GM04503 (cell line): Measurements from ENCODE around the gene ZNF557.

ENCODE experiments used
- DNase-seq: peaks from one replicate; pipeline ENCODE4 v3.0.0-alpha.2; 2012; ENCODE audit warnings: low read depth

ZNF557 gene

DNA sequence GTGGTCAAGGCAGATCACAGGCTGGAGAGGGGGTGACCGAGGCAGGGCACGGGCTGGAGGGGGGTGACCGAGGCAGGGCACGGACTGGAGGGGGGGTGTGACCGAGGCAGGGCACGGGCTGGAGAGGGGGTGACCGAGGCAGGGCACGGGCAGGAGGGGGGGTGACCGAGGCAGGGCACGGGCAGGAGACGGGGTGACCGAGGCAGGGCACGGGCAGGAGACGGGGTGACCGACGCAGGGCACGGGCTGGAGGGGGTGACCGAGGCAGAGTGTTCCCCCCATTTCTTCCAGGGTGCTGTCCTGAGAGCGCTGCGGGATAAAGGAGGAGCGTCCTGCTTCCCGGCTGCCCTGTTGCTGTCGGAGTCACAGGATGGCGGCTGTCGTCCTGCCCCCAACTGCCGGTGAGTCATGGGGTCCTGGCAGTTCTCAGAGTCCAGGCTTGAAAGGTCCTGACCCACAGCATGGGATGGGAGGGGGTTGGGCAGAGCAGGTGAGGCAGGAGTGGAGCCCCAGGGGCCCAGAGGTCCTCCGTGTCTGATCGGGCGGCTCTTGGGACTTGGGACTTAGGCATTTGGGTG, 5.3 kb downstream of the ZNF557 start:
- no peak for DNase-seq

DNA sequence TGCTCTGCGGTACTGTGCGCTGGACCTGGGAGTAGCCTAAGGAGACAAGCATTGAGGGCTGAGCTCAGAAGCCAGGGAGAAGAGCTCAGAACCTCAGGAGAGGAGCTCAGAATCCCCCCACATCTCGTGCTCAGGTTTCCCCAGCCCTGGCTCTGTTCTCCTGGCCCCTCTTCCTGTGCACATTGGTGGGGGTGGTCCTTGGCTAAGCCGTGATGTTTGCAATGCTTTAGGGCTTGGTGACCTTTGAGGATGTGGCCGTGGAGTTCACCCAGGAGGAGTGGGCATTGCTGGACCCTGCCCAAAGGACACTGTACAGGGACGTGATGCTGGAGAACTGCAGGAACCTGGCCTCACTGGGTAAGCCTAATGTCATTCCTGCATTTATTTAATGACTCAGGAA, 6.6 kb downstream of the ZNF557 start:
- DNase-seq, result no peak

DNA sequence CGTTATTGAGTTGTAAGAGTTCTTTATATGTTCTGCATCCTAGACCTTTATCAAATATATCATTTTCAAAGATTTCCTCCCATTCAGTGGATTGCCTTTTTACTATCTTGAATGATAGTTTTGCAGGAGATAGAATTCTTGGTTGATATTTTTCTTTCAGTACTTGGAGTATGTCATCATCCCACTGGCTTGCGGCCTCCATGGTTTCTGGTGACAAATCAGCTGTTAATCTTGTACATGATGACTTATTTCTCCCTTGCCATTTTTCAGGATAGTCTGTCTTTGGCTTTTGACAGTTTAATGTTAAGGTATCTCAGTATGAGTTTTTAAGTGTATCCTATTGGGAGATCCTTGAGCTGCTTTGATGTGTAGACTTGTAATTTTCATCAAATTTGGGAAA, 8.5 kb downstream of the ZNF557 start:
- no peak for DNase-seq

DNA sequence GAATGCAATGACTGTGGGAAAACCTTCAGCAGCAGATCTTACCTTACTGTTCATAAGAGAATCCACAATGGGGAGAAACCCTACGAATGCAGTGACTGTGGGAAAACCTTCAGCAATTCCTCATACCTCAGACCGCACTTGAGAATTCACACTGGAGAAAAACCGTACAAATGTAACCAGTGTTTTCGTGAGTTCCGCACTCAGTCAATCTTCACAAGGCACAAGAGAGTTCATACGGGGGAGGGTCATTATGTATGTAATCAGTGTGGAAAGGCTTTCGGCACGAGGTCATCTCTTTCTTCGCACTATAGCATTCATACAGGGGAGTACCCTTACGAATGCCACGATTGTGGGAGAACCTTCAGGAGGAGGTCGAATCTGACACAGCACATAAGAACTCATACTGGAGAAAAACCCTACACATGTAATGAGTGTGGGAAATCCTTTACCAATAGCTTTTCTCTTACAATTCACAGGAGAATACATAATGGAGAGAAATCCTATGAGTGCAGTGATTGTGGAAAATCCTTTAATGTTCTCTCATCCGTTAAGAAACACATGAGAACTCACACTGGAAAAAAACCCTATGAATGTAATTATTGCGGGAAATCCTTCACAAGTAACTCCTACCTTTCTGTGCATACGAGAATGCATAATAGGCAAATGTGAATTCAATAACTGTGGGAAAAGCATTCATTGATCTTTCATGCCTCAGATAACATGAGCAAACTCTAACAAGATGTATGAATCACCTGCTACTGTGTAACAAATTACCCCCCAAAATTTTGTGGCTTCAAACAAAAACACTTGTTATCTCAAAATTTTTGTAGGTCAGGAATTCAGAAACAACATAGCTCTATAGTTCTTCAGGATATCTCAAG, 13.8 kb downstream of the ZNF557 start:
- DNase-seq, result no peak

DNA sequence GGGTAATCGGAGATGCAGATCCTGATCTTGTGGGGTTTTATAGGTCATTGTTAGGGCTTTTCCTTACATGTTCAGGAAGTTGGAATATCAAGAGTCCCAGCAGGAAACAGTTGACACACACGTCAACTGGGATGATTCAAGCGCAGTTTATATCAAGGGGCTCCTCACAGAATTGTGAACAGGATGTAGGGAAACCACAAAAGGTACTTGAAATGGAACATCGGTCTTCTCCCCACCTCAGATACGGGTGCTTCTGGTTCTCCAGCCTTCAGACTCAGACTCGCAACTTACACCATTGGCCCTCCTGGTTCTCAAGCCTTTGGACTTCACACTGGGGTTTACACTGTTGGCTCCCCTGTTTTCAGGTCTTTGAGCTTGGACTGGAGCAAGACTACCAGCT, 19.5 kb downstream of the ZNF557 start:
- DNase-seq, result no peak

DNA sequence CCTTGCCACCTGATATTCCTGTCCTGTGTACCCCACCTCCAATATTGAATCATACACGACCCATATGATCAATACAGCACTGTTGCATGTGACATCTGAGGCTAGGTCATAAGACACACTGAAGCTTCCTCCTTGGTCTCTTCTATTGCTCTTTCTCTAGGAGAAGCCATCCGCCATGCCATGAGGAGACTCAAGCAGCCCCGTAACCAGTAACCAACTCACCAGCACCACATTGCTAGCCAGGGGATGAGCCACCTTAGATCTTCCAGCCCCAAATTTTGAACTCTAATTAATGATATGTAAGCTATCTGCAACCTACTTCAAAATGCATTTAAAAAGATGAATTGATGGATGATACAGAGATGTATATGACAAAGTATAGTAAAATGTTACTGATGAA, 28.6 kb downstream of the ZNF557 start:
- no peak for DNase-seq

DNA sequence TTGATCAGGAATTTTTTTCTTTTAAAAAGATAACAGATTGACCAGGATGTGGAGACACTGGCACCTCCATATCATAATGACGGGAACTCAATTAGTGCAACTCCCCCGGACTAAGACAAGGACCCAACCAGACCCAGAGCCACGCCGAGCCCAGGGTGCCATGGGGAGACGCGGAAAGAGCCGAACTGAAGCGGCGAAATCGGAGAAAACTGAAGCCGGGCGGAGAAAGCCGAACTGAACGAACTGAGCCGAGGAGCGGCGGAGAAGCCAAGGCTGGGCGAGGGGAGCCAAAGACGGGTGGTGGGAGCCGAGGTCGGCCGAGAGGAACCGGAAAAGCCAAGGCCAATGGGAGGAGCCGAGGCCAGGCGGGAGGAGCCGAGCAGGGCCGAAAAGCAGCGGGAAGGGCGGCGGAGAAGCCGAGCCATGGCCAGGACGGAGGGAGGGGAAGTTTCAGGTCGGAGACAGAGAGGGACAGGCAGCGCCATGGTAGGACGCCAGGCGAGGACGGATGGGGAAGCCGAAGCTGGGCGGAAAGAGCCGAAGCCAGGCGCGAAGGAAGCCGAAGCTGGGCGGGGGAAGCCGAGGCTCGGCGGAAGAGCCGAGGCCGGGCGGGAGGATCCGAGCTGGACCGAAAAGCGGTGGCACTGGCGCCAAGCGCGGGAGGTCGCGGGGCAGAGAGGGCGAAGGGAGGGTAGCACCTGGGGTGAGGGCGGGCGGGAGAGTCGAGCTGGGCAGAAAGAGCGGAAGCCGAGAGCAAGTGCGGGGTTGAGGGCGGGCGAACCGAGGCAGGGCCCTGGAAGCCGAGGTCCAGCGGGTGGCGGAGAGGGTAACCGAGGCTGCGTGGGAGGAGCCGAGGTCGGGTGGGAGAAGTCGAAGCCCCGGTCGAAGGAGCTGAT, 29.4 kb downstream of the ZNF557 start:
- DNase-seq, result peak; percentile 50

DNA sequence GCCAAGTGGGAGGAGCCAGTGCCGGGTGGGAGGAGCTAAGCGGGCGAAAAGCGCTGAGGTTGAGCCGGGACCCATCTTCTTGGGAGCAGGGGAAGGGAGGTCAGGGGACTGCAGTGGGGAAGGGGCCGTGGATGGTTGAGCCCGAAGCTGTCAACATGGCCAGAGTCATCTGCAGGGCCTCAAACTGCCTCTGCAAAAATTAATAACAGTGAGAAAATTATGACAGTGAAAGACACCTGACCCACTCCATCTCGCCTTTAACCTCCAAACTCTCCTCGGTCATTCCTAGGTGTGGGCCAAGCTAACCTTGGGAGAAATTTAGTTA, 30.1 kb downstream of the ZNF557 start:
- no peak for DNase-seq

DNA sequence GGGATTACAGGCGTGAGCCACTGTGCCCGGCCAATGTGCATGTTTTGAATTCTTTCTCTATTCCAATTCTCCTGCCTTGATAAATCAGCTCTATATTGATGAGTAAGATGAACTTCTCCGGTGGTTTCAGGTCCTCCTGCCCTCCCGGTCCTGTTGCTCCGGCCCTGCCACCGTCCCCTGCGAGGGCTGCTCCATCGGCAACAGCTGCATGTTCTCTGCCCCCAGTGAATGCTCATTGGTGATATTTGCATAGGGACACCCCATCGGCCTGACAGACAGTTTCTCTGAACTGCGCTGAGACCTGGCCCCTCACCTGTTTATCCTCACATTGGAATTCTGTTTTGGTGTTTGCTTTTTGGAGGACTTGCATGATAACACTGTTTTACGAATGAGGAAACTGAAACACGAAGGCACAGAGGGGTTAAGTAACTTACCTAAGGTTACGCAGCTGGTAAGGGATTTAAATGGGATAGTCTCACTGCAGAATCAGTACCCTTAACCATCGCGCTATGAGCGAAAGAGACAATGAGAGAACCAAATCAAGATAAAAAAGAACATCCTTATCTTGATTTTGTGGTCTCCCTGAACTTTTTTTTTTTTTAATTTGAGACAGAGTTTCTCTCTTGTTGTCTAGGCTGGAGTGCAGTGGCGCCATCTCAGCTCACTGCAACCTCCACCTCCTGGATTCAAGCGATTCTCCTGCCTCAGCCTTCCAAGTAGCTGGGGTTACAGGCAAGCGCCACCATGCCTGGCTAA, 32.2 kb downstream of the ZNF557 start:
- no peak for DNase-seq

DNA sequence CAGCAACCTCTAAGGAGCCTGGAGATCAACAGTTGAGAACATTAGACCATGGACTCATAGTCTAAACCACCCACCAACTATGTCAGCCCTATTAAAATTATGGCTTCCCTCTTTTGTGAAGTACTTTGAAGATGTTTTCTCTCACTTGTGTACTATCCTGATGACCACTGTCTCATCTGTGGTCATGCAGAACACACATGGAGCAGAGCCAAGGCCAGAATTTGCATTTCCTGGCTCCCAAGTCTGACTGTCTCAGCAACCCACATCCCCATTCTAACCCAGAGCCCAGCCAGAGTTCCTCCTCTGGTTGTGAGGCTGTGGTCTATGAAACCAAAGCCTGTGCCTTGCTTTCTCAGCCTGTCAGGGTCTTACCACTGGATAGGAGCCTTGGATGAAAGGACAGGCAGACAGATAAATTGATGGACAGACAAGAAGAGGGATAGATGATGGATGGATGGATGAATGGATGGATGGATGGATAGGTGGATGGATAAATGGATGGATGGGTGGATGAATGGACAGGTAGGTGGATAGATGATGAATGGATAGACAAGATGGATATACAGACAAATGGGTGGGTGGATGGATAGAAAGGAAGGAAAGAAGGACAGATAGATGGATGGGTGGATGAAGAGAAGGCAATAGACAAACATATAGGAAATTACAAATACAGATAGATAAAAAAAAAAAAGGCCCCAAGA, 35.4 kb downstream of the ZNF557 start:
- no peak for DNase-seq

DNA sequence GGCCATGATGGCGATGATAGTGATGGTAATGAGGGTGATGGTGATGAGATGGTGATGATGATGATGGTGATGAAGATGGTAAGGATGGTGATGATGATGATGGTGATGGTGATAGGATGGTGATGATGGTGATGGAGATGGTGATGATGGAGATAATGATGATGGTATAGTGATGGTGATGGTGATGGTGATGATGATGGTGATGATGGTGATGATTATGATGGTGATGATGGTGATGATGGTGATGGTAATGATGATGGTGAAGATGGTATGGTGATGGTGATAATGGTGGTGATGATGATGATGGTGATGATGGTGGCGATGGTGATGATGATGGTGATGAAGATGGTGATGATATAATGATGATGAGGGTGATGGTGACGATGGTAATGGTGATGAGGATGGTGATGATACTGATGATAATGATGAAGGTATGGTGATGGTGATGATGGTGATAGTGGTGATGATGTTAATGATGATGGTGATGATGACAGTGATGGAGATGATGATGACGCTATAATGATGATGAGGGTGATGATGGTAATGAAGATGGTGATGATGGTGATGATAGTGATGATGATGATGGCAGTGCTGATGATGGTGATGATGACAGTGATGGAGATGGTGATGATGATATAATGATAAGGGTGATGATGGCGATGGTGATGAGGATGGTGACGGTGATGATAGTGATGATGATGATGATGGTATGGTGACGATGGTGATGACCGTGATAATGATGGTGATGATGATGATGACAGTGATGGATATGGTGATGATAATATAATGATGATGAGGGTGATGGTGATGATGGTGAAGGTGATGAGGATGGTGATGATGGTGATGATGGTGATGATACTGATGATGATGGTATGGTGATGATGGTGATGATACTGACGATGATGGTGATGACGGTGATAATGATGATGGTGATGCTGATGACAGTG, 37.5 kb downstream of the ZNF557 start:
- DNase-seq, result no peak

DNA sequence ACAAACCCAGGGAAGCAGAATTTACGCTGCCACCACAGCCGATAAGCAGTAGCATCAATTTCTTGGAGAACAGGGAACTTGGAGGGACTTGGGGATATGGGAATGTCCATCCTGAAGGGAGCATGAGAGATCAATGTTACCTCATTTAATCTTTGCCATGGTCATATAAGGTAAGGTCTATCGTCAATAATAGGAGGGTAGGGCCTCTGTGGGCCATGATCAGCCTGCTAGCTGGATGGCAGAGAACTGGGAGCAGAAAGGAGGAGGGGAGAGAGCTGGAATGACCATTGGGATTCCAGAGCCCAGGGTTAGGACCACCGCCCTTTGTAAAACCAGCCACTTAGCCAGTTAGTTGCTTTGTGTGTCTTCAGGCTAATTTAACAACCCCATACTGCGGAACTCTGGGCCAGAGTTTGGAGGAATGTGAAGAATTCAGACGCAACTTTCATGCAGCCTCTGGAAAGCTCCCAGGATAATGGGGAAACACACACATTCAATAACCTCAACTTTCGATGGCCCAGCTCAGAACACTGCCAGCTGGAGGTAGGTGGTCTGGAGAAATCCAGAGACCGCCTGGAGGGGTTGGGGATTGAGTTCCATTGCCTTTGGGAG, 40.3 kb downstream of the ZNF557 start:
- no peak for DNase-seq

DNA sequence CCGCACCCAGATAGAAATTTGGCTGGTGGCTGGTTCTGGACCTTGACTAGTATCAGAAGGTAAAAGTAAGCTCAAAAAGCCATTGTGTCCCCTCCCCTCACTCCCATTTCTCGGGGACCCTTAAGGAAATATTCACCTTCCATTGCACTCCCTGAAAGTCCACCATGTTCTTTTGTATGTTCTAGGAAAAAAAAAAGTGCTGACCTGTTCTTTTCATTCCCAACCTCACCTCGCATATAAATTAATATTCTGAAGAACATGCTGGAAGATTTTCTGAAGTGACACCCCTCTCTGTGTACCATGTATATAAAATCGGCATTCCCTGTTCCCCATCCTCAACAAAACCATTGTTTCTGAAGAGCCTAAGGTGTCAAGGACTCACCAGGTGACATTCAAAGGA, 43.2 kb downstream of the ZNF557 start:
- no peak for DNase-seq

DNA sequence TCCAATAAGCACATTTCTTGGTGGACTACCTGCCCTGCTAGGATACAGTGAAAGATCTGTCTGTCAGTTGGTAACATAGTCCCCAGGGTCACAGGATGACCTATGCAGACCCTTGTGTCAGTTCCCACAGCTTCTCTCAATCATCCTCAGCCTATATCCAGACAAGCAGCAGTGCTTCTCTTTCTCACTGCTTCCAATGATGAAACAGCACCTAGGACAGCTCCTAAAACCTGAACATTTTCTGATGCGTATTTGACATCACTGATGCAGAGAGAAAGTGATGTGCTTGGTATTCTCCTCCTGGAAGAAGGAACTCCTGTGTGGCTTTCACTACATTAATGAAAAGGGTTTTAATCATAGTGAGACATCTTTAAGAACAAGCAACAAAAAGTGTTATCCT, 43.7 kb downstream of the ZNF557 start:
- DNase-seq, result no peak

DNA sequence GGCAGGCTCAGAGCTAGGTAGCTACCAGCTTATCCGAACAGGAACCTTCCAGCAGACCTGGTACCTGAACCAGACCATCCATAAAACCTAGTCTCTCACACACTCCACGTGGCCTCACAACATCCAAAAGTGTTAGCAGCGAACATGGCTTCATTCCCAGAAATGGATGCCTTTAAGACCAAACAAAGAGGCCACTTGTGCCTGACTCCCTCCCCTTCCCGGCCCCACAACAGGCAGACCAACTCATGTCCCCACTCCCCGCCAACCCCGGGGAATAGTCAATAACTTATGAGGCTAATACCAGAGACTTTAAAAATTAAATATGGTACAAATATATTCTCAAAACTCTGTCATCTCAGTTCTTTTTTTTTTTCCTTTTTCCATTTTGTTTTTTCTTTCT, 46.2 kb downstream of the ZNF557 start:
- DNase-seq, result no peak

DNA sequence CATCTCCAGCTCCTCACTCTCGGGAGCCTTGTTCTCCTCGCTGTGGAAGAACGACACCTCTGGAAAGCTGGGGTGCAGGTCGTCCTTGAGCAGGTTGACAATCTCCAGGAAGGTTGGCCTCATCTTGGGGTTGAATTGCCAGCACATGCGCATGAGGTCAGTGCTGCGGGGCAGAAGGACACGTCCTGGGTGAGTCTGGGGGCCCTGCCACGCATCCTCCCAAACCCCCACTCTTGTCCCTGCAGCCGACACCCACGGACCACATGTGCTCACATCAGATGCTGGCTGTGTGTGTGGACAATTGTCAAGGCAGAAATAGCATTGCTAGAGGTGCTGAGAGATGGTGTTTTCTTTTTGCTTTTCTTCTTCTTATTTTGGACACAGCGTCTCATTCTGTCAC, 47.7 kb downstream of the ZNF557 start:
- DNase-seq, result no peak

DNA sequence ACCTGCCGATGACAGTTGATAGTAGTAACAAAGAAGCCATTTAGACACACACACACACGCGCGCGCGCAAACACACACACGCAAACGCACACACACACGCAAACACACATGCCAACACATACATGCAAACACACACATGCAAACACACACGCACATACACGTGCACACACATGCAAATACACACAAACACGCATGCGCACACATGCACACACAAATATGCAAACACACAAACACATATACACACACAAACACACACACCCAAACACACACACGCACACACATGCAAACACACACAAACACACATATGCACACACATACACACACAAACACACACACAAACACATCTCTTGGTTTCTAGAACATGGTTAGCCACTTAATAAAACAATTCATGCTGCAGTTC, 50.1 kb downstream of the ZNF557 start:
- no peak for DNase-seq

DNA sequence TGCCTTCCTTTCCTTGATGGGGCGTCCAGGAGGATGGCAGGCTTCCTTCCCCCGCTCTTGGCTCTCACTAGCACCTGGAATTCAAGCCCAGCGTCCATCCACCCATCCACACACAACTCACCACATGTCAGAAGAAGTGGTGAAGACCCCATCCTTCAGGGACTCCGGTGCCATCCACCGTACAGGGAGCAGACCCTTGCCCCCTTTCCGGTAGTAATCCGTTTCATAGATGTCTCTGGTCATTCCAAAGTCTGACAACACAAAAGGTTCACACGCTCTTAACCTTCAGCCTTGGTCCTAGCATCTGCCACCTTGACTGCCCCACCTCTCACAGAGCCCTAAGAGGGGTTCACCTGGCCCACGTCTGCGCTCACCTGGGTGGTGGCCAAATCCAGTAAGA, 51.0 kb downstream of the ZNF557 start:
- no peak for DNase-seq

DNA sequence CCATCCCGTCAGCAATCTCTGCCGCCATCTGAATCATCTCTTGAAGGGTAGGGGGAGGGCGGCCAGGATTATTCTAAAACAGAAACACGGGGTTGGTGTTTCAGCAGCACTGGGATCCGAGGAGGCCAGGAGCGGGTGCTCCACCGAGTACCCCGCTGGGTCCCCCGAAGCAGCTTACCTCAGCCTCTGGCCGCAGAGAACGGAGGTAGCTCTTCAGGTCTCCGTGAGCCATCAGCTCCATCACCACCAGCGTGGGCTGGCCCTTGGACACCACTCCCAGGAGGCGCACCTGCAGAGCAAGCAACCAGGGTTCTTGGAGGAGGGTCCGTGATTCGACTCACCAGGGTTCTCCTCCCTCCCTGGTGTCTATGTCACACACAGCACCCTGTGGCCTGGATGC, 53.2 kb downstream of the ZNF557 start:
- no peak for DNase-seq

DNA sequence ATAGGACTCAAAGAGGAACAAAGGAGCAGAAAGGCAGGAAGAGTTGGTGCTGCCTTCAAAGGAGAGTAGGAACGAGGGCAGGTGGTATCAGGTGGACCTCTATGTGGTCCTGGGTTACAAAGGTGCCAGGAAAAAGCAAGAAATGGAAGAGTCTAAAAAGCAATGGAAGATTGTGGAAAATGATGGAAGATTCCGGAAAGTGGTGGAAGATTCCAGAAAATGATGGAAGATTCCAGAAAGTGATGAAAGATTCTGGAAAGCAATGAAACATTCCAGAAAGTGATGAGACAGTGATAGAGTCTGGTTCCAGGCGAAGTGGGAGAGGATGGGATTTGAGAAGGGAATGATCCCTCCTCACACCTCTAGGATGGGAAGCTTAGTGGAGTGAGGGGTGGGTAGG, 55.3 kb downstream of the ZNF557 start:
- no peak for DNase-seq
